Measurements from ENCODE around the gene HLA-DRB5. TPM values are rescaled to one million over a fixed set of nuclear protein-coding genes. Genes with fewer than 3 reads are reported as not detected.
A peak's percentile ranks its signal among the peaks of the same experiment; 100 is the strongest.
"Not testable (repeated sequence)": the region's sequence is repeated elsewhere in the genome, so short reads cannot be mapped to it uniquely, and the experiment has no call there.

HLA-DRB5 gene
- total RNA-seq, 2 donors from 2014 or later: 1.7 to 28.4 TPM

DNA sequence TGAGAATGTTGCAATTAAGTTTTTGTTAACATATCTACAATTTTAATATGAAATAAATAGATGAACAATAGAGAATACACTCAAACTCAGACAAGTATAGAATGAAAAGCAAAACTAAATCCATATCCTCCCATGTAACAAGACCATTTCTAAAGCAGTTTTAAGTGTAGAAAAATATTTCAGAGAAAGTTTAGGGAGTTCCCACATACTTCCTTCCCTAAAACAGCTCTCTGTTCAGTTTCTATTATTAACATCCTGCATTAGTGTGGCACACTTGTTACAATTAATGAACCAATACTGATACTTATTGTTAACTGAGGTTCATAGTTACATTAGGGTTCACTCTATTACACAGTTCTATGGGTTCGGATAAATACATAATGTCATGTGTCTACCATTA is 38.4 kb downstream of the HLA-DRB5 start:
- no peak overlapping the region for H3K27ac ChIP-seq
- DNase-seq (ENCODE audit: low spot score): no peak
- TF ChIP-seq, protein P1, sequence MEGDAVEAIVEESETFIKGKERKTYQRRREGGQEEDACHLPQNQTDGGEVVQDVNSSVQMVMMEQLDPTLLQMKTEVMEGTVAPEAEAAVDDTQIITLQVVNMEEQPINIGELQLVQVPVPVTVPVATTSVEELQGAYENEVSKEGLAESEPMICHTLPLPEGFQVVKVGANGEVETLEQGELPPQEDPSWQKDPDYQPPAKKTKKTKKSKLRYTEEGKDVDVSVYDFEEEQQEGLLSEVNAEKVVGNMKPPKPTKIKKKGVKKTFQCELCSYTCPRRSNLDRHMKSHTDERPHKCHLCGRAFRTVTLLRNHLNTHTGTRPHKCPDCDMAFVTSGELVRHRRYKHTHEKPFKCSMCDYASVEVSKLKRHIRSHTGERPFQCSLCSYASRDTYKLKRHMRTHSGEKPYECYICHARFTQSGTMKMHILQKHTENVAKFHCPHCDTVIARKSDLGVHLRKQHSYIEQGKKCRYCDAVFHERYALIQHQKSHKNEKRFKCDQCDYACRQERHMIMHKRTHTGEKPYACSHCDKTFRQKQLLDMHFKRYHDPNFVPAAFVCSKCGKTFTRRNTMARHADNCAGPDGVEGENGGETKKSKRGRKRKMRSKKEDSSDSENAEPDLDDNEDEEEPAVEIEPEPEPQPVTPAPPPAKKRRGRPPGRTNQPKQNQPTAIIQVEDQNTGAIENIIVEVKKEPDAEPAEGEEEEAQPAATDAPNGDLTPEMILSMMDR (IDR thresholded peaks at IDR 0.05): no peak

DNA sequence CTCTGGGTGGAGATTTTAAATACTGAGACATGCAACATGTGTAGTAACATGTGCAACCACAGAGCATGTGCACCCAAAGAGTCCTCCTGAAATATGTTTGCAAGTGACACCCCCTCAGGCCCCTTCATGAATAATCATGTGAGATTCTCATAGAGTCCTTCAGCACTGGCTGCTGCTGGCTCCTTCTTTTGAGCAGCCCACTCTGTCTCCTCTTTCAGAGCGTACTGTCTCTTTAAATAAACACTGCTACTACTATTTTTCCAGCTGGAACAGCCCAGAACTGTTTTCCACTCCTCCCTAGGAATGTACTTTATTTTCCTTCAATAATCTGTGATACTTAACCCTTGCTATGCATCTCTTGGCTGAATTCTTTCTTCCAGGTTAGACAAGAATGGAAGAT is 42.0 kb downstream of the HLA-DRB5 start:
- H3K4me3 ChIP-seq: no peak overlapping the region
- H3K4me1 ChIP-seq: no peaks in the 10 kb centered on the region
- H3K9me3 ChIP-seq: no peaks in the 10 kb centered on the region
- TF ChIP-seq, protein P1 (IDR thresholded peaks at IDR 0.05): no peak
- no peaks in the 10 kb centered on the region for H3K27me3 ChIP-seq
- no peak for DNase-seq (ENCODE audit: low spot score)
- no peaks in the 10 kb centered on the region for H3K36me3 ChIP-seq
- no peak overlapping the region for H3K27ac ChIP-seq

More for the DNA sequence above, 38.4 kb downstream of the HLA-DRB5 start:
- Histone ChIP-seq H3K36me3 (no peaks in the 10 kb centered on the region), H3K4me1 (no peaks in the 10 kb centered on the region), H3K4me3 (no peak overlapping the region), H3K9me3 (no peaks in the 10 kb centered on the region), H3K27me3 (no peaks in the 10 kb centered on the region)

DNA sequence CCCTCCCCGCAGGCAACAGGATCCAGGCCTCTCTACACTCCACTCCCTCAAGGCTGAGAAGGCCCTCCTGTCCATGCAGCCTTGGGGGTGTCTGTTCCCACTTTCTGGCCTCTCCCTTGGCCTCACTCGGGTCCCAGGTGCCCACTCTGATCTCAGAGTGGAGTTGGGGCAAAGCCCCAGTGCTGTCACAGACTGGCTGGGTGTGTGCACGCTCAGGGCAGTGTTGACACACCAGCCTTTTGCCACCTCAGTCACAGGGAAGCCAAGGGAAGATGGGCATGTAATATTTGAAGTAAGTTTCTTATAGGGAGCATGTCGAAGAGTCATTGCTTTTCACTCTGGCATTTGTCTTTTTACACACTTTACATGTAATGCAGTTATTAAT is 45.5 kb downstream of the HLA-DRB5 start:
- Histone ChIP-seq H3K4me3 (no peak overlapping the region), H3K36me3 (no peaks in the 10 kb centered on the region), H3K27ac (no peak overlapping the region), H3K9me3 (no peaks in the 10 kb centered on the region), H3K27me3 (no peaks in the 10 kb centered on the region), H3K4me1 (no peaks in the 10 kb centered on the region)
- TF ChIP-seq, protein P1 (IDR thresholded peaks at IDR 0.05): no peak
- no peak for DNase-seq (ENCODE audit: low spot score)

DNA sequence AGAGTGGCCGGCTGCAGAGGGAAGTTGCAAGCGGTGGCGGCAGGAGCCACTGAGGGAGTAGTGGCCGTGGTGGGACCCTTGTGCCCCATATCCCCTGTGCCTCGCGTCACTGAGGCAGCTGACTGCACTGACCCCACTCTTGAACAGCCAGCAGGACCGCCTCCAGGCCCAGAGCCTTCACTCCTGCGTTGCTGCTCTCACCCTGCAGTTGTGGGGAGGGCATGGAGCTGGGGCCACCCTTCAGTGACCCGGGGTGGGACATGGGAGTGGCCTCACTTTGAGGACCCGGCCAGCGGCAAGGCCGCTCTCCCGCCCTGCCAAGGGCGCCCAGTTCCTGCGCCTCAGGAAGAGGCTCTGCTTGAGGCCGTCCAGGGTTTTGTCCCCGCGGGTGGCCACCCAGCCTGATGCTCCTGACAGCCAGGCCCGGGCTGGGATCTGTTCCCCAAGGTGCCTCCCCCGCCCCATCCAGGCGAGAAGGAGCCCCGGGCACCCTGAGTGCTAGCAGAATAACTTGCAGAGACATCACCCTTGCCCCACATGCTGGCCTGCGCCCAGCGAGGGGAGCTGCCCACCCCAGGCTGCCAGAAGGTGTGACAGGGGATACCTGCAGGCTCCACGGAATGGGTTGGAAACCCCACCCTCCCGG is 46.0 kb downstream of the HLA-DRB5 start:
- TF ChIP-seq, protein P1 (IDR thresholded peaks at IDR 0.05): no peak
- no peak for DNase-seq (ENCODE audit: low spot score)
- H3K36me3 ChIP-seq: no peaks in the 10 kb centered on the region
- no peaks in the 10 kb centered on the region for H3K27me3 ChIP-seq
- no peaks in the 10 kb centered on the region for H3K4me1 ChIP-seq
- no peaks in the 10 kb centered on the region for H3K9me3 ChIP-seq
- no peak overlapping the region for H3K4me3 ChIP-seq
- H3K27ac ChIP-seq: no peak overlapping the region

DNA sequence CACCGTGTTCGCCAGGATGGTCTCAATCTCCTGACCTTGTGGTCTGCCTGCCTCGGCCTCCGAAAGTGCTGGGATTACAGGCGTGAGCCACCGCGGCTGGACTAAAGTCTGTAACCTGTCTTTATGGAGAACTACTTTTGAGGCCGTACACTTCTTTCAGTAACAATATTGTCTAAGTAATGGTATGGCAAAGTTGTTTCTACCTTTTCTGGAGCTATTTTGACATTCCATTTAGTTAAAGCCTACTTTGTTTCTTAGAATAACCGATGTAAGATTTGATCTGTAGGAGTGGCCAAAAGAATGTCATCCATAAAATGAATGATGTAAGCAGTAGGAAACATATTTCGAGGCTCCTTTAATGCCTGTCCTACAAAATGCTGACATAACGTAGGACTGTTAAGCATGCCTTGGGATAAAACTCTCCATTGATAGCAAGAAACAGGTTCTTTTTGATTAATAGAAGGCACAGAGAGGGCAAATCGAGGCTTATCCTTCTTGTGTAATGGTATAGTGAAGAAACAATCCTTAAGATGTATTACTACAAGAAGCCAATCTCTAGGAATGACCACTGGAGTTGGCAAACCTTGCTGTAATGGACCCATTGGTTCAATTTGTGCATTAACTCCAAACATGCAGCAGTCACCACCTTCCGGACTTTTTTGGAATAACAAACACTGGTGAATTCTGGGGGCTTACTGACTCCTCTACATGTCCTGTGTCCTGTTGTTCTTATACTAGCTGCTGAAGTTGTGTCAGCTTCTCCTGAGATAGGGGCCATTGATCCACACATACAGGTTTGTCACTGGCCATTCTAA is 54.5 kb downstream of the HLA-DRB5 start:
- Histone ChIP-seq H3K4me3 (no peak overlapping the region), H3K4me1 (no peaks in the 10 kb centered on the region), H3K27ac (no peak overlapping the region), H3K9me3 (no peaks in the 10 kb centered on the region), H3K36me3 (no peaks in the 10 kb centered on the region), H3K27me3 (no peaks in the 10 kb centered on the region)
- TF ChIP-seq, protein P1 (IDR thresholded peaks at IDR 0.05): no peak
- no peak for DNase-seq (ENCODE audit: low spot score)

DNA sequence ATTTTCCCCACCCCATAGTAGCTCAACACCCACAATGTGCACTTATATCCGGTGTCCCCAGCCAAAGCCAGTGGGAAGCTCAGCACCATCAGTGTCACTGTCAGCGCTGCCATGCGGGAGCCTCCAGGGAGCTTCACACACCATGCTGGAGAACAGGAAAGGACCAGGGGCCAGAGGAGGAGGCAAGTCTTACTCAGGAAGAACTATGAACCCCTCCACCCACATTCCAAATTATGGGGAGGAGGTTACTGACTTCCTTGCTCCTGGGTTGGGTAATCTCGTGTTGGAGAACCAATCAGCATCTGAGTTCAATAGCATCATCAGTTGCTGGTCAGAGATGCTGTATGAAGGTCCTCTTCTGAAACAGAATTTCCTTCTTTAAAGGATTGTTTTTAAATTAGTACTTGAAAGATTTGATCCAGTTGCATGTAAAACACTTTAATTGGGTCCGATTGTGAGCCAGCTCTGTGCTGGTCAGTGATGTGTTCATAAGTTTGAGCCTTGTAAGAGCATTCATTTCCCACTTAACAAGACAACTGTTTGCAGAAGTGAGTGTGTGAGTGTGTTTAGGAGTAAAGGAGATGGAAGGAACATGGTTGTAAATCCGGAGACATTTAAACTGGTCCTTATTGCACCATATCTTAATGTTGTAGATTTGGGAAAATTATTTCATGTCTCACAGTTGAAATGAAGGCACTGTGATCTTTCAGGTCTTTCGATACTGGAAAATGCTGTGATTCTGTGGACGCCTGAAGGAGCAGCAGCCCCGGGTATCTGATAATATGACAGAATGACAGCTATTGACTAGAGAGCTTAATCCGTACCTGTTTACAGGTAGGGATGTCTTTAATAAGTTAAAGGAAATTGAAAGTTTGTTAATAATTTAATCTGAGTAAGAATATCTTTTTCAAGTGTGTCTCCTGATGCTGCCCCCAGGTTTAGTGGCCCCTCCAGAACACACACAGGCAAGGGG is 56.4 kb downstream of the HLA-DRB5 start:
- not testable (repeated sequence) for H3K4me3 ChIP-seq; H3K27me3 ChIP-seq; H3K9me3 ChIP-seq; DNase-seq (ENCODE audit: low spot score); H3K36me3 ChIP-seq; H3K4me1 ChIP-seq
- H3K27ac ChIP-seq: peak overlapping the region in 1 of 2 donors; percentile 43
